Measurements from ENCODE around the gene GPX4. TPM values are rescaled to one million over a fixed set of nuclear protein-coding genes. Genes with fewer than 3 reads are reported as not detected.
A peak's percentile ranks its signal among the peaks of the same experiment; 100 is the strongest.

Gene GPX4
- total and polyA plus RNA-seq, 12 donors = 332 to 1,424 (median 704) TPM

GRCh38 chr19:1150333-1151036, 46.7 kb downstream of the GPX4 start:
- intact Hi-C loops (cut with DNase I) = no loop called here
- TF ChIP-seq CTCF (IDR thresholded peaks at IDR 0.05) (no peak), POLR2A (IDR thresholded peaks at IDR 0.05) (no peak)
- no peaks in the 10 kb centered on the region for H3K9me3 ChIP-seq (replicated peaks in 1 of 3)
- H3K4me1 ChIP-seq (replicated peaks in 1 of 2) = peaks cover 30 to 46% of the 10 kb centered on the region in 2 donors
- 85 to 91% (median 89%) methylated on average over 9 to 33 of the region's 33 CpGs; no CpG with 5 or more reads in 1 of the 4 donors for WGBS, 4 donors
- DNase-seq = no peak
- peaks cover 0 to 68% of the 10 kb centered on the region in 2 donors for H3K36me3 ChIP-seq (replicated peaks in 1 of 2)
- H3K27ac ChIP-seq = peak overlapping the region in 4 of 5 donors; percentile 66 to 97 (median 75)
- no peak overlapping the region for H3K4me3 ChIP-seq
- no peaks in the 10 kb centered on the region for H3K27me3 ChIP-seq

- Histone ChIP-seq H3K9me3 (replicated peaks in 1 of 3) (no peaks in the 10 kb centered on the region), H3K27ac (peak overlapping the region; percentile 6 to 97 (median 71)), H3K36me3 (replicated peaks in 1 of 2) (peaks cover 0 to 61% of the 10 kb centered on the region in 2 donors), H3K27me3 (no peaks in the 10 kb centered on the region), H3K4me3 (no peak overlapping the region), H3K4me1 (replicated peaks in 1 of 2) (peaks cover 37 to 53% of the 10 kb centered on the region in 2 donors)
- DNase-seq = peak in 2 of 7 donors; percentile 52 to 56
- 65 to 89% (median 69%) methylated on average over 1 to 12 of the region's 12 CpGs for WGBS, 4 donors
- TF ChIP-seq CTCF (IDR thresholded peaks at IDR 0.05) (no peak), POLR2A (IDR thresholded peaks at IDR 0.05) (no peak)
- intact Hi-C loops (cut with DNase I) = no loop called here
Observed at GRCh38 chr19:1151037-1151724, 47.4 kb downstream of the GPX4 start.

GRCh38 chr19:1151917-1152587, 48.3 kb downstream of the GPX4 start:
- intact Hi-C loops (cut with DNase I) = no loop called here
- 76 to 81% (median 79%) methylated on average over 11 to 35 of the region's 35 CpGs for WGBS, 4 donors

More at GRCh38 chr19:1151917-1152587, 48.3 kb downstream of the GPX4 start:
- no peaks in the 10 kb centered on the region for H3K9me3 ChIP-seq (replicated peaks in 1 of 3)
- H3K27me3 ChIP-seq = no peaks in the 10 kb centered on the region
- TF ChIP-seq CTCF (IDR thresholded peaks at IDR 0.05) = no peak
- TF ChIP-seq POLR2A (IDR thresholded peaks at IDR 0.05) = no peak
- peak overlapping the region in 1 of 4 donors; percentile 23 for H3K4me3 ChIP-seq
- peaks cover 40 to 58% of the 10 kb centered on the region in 2 donors for H3K4me1 ChIP-seq (replicated peaks in 1 of 2)
- H3K27ac ChIP-seq = peak overlapping the region in 4 of 5 donors; percentile 66 to 97 (median 75)
- peak in 3 of 7 donors; percentile 36 to 54 (median 53) for DNase-seq
- peaks cover 0 to 54% of the 10 kb centered on the region in 2 donors for H3K36me3 ChIP-seq (replicated peaks in 1 of 2)
